ENCODE results near the gene VSIR. TPM values are rescaled to one million over a fixed set of nuclear protein-coding genes. Genes with fewer than 3 reads are reported as not detected.

The VSIR gene
- total and polyA plus RNA-seq, 10 of the 15 experiments (the other 5 are each of a cell fraction or from before 2014, with no cell fraction given): 0.19 to 12.5 (median 6.7) TPM

DNA sequence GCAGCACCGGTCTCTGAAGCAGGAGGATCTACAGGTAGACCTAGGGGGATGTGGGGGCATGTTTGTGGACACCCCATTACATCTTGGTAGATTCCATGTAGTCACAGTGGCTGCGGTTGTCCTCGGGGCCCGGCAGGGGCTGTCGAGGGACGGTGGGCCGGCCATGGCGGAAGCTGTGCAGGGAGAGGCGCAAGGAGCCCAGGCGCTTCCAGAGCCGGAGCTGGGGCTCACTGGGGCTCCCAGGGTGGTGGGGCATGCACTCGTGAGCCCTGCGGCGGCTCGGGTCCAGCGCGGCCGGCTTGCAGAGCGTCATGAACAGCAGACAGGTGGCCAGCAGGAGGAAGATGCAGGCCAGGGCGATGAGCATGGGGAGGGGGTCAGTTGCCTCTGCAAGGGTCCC lies 57.5 kb downstream of the VSIR start:
- ChIA-PET POLR2A (no interaction called here), CTCF (interaction anchor here (1.2 to 2.5 kb wide), 5 partner anchors 8 to 333 kb away, joined by 3 to 8 read pairs (median 5); partner anchors contain the start of gene VSIR)

More for the DNA sequence above, 57.5 kb downstream of the VSIR start:
- Histone ChIP-seq H3K4me3 (no peak overlapping the region), H3K27me3 (replicated peaks in 1 of 2; ENCODE audit: control insufficient read depth in 2 of 2, insufficient read depth in 2 of 2, low read length in 1 of 2) (no peaks in the 10 kb centered on the region), H3K9me3 (replicated peaks; ENCODE audit: control insufficient read depth, insufficient read depth, low read length) (no peaks in the 10 kb centered on the region), H3K36me3 (ENCODE audit: control insufficient read depth in 2 of 2, insufficient read depth in 2 of 2, low read length in 1 of 2) (no peaks in the 10 kb centered on the region), H4K20me1 (ENCODE audit: control insufficient read depth, insufficient read depth) (no peaks in the 10 kb centered on the region), H2AFZ (ENCODE audit: control insufficient read depth, low read depth, low read length) (no peak overlapping the region), H3K4me1 (ENCODE audit: control insufficient read depth, insufficient read depth, low read length) (peaks cover 26% of the 10 kb centered on the region), H3K79me2 (ENCODE audit: control insufficient read depth, insufficient read depth, low read length) (no peaks in the 10 kb centered on the region), H3K27ac (ENCODE audit: control insufficient read depth, insufficient read depth) (no peak overlapping the region), H3K9ac (ENCODE audit: control insufficient read depth, insufficient read depth, low read length) (no peak overlapping the region), H3K4me2 (ENCODE audit: control insufficient read depth, insufficient read depth) (no peak overlapping the region)
- BruUV-seq (replicated peaks): no TSS peak
- FAIRE-seq (no peak), DNase-seq (ENCODE audit: low read depth, low spot score) (no peak), ATAC-seq (no peak)
- TF ChIP-seq RCOR1 (conservative IDR thresholded peaks at IDR 0.05; ENCODE audit: low read depth, low read length) (no peak), SPI1 (IDR thresholded peaks at IDR 0.05; ENCODE audit: borderline replicate concordance, insufficient read depth, low read depth, low read length) (no peak), SRF (IDR thresholded peaks at IDR 0.05; ENCODE audit: low read depth in 2 of 2, low read length in 2 of 2) (no peak), ZBED1 (IDR thresholded peaks at IDR 0.05; ENCODE audit: borderline replicate concordance) (no peak), NFIC (IDR thresholded peaks at IDR 0.05; ENCODE audit: low read depth, low read length) (no peak), IKZF2 (IDR thresholded peaks at IDR 0.05) (no peak), BMI1 (IDR thresholded peaks at IDR 0.05; ENCODE audit: borderline replicate concordance) (no peak), FOXM1 (IDR thresholded peaks at IDR 0.05; ENCODE audit: low read depth, low read length) (no peak), CREM (IDR thresholded peaks at IDR 0.05; ENCODE audit: low read depth) (no peak), NFXL1 (IDR thresholded peaks at IDR 0.05; ENCODE audit: borderline replicate concordance) (no peak)
- TF ChIP-seq, protein P1, sequence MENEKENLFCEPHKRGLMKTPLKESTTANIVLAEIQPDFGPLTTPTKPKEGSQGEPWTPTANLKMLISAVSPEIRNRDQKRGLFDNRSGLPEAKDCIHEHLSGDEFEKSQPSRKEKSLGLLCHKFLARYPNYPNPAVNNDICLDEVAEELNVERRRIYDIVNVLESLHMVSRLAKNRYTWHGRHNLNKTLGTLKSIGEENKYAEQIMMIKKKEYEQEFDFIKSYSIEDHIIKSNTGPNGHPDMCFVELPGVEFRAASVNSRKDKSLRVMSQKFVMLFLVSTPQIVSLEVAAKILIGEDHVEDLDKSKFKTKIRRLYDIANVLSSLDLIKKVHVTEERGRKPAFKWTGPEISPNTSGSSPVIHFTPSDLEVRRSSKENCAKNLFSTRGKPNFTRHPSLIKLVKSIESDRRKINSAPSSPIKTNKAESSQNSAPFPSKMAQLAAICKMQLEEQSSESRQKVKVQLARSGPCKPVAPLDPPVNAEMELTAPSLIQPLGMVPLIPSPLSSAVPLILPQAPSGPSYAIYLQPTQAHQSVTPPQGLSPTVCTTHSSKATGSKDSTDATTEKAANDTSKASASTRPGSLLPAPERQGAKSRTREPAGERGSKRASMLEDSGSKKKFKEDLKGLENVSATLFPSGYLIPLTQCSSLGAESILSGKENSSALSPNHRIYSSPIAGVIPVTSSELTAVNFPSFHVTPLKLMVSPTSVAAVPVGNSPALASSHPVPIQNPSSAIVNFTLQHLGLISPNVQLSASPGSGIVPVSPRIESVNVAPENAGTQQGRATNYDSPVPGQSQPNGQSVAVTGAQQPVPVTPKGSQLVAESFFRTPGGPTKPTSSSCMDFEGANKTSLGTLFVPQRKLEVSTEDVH (IDR thresholded peaks at IDR 0.05; ENCODE audit: low read depth, partially characterized antibody): no peak
- TF ChIP-seq, protein P2, sequence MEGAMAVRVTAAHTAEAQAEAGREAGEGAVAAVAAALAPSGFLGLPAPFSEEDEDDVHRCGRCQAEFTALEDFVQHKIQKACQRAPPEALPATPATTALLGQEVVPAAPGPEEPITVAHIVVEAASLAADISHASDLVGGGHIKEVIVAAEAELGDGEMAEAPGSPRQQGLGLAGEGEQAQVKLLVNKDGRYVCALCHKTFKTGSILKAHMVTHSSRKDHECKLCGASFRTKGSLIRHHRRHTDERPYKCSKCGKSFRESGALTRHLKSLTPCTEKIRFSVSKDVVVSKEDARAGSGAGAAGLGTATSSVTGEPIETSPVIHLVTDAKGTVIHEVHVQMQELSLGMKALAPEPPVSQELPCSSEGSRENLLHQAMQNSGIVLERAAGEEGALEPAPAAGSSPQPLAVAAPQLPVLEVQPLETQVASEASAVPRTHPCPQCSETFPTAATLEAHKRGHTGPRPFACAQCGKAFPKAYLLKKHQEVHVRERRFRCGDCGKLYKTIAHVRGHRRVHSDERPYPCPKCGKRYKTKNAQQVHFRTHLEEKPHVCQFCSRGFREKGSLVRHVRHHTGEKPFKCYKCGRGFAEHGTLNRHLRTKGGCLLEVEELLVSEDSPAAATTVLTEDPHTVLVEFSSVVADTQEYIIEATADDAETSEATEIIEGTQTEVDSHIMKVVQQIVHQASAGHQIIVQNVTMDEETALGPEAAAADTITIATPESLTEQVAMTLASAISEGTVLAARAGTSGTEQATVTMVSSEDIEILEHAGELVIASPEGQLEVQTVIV (IDR thresholded peaks at IDR 0.05; ENCODE audit: borderline replicate concordance, partially characterized antibody): no peak
- TF ChIP-seq, protein P3, sequence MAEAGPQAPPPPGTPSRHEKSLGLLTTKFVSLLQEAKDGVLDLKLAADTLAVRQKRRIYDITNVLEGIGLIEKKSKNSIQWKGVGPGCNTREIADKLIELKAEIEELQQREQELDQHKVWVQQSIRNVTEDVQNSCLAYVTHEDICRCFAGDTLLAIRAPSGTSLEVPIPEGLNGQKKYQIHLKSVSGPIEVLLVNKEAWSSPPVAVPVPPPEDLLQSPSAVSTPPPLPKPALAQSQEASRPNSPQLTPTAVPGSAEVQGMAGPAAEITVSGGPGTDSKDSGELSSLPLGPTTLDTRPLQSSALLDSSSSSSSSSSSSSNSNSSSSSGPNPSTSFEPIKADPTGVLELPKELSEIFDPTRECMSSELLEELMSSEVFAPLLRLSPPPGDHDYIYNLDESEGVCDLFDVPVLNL (IDR thresholded peaks at IDR 0.05; ENCODE audit: low read depth, low read length): no peak
- intact Hi-C loops (cut with micrococcal nuclease; ENCODE audit: unreplicated experiment): no loop called here
- 69% methylated on average over 20 of the region's 20 CpGs for whole genome bisulfite sequencing (ENCODE audit: insufficient coverage, insufficient replicate concordance, low lambda C conversion rate, missing lambda C conversion rate)
- in situ Hi-C loops (cut with MboI): no loop called here
- SMC1A ChIA-PET (ENCODE audit: uncharacterized antibody, unreplicated experiment): interaction anchor here (0.6 to 1.4 kb wide), 3 partner anchors 11 to 180 kb away, joined by 3 read pairs; no protein-coding TSS in a partner anchor
- RAD21 ChIA-PET (ENCODE audit: unreplicated experiment): interaction anchor here (0.8 to 2.2 kb wide), 2 partner anchors 58 to 96 kb away, joined by 4 to 6 read pairs; no protein-coding TSS in a partner anchor
